Astrocyte of the spinal cord (primary cell): Measurements from ENCODE around the gene LDLRAD3.

Source experiments
- DNase-seq: peaks from one replicate; pipeline ENCODE4 v3.0.0; 2011; ENCODE audit warnings: low read depth, low spot score
- H3K4me3 ChIP-seq: 2 replicates; pipeline ENCODE4 v1.5.1; 2011; ENCODE audit warnings: low read depth, mild to moderate bottlenecking, low read length, moderate library complexity
- in situ Hi-C: cut with HindIII; loops from 2 replicates; pipeline ENCODE4 v1.10.0; 2017; ENCODE audit warnings: low sequenced_read_pairs
- TF ChIP-seq, protein P1 (sequence below): IDR thresholded peaks from 2 replicates; pipeline ENCODE4 v1.5.1; 2012; ENCODE audit warnings: low read depth, mild to moderate bottlenecking, low read length, inconsistent platforms

Gene LDLRAD3

DNA sequence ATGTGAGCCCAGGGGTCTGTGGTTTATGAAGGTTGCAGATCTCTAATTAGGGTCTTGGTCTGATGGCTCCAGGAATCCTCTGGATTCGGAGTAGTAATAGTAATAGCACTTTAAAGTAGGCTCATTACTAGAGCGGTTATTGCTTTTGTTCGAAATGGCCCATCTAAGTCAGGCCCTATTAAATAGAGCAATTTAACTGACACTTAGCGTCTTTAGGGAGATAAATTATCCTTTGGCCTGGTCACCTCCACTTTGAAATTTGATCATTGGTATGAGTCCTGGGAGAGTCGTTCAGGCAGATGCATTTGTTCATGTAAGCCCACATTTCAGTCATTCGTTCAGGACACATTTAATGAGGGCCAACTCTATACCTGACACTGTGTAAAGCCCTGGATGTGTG is 54.8 kb downstream of the LDLRAD3 start:
- DNase-seq = no peak
- H3K4me3 ChIP-seq = no peak overlapping the region
- TF ChIP-seq, protein P1, sequence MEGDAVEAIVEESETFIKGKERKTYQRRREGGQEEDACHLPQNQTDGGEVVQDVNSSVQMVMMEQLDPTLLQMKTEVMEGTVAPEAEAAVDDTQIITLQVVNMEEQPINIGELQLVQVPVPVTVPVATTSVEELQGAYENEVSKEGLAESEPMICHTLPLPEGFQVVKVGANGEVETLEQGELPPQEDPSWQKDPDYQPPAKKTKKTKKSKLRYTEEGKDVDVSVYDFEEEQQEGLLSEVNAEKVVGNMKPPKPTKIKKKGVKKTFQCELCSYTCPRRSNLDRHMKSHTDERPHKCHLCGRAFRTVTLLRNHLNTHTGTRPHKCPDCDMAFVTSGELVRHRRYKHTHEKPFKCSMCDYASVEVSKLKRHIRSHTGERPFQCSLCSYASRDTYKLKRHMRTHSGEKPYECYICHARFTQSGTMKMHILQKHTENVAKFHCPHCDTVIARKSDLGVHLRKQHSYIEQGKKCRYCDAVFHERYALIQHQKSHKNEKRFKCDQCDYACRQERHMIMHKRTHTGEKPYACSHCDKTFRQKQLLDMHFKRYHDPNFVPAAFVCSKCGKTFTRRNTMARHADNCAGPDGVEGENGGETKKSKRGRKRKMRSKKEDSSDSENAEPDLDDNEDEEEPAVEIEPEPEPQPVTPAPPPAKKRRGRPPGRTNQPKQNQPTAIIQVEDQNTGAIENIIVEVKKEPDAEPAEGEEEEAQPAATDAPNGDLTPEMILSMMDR = no peak
- in situ Hi-C loops = no loop called here

DNA sequence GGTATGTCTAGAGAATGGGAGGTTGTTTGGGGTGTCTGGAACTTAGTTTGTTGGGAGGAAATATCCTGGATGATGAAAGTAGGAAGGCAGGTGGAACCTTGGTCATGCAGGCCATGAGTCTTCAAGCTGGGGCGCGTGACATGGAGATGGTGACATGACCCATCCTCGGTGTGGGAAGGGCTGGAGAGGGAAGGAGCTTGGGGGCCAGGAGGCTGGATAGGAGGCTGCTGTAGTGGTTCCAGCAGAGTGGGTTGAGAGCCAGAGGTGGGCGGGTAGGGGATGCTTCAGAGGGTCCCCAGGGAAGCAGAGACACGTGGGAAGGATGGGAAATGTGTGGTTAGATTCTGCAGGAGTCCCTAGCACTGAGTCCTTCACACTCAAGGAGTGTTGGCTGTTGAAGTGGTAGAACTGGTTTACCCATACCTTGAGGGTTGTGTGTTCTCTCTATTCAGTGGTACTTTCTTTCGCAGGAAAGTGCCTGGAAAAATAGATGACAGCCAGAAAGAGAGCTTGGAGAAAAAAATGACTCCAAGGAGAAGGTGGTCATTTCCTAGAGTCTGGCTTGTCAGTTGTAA is 56.8 kb downstream of the LDLRAD3 start:
- in situ Hi-C loops = no loop called here
- DNase-seq = no peak
- TF ChIP-seq, protein P1 = no peak
- no peak overlapping the region for H3K4me3 ChIP-seq

DNA sequence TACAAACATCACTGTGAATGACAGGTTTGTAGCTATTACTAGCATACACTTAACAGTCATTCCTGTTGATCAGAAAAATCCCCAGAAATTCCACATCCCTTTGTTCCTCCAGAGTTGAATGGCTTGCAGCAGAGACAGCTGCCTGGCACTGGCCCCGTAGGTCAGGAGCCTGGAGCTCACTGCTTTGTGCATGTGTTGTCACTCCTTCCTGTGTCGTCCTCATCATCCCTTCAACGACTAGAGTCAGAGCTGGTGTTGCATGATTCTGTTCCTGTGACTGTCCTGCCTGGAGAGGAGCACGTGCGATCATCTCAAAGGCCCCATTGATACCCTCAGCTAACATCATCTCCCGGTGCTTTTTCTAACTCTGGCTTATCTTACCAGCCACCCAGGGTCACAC is 58.3 kb downstream of the LDLRAD3 start:
- in situ Hi-C loops = no loop called here
- DNase-seq = no peak
- no peak overlapping the region for H3K4me3 ChIP-seq
- TF ChIP-seq, protein P1 = no peak

DNA sequence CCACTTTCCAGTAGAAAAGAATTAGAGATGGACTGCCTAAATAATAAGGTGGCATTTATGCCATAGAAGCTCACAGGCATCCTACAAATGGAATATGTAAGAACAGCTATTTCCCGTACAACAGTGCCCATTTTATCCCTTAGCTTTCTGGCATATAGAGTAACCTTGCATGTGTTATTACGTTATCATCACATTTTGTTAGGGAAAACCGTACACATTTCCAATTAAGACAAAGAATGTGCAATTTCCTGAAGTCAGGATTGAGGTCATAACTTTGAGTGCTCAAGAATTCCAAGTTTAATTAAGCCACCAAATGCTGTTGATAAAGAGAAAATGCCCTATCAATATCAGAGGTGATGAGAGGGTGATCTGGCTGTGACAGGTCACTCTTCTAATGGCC is 58.9 kb downstream of the LDLRAD3 start:
- TF ChIP-seq, protein P1 = no peak
- DNase-seq = no peak
- no peak overlapping the region for H3K4me3 ChIP-seq
- in situ Hi-C loops = no loop called here

DNA sequence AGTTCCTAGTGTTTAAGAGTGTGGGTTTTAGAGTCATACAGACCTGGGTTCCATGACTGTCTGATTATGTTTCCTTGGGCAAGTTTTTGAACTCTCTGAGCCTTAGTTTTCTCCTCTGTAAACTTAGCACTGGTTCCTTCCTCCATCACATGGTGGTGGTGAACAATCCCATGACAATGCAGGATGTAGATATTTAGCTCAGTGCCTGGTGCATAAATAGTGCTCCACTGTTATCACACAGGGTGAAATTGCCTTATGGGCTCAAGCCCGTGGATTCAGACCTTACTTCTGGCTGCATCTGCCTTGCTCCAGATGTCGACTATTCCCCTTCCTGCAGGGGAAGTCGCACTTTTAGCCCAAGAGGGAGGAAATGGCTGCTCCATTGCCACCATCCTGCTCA is 62.7 kb downstream of the LDLRAD3 start:
- DNase-seq = no peak
- in situ Hi-C loops = no loop called here
- TF ChIP-seq, protein P1 = no peak
- no peak overlapping the region for H3K4me3 ChIP-seq

DNA sequence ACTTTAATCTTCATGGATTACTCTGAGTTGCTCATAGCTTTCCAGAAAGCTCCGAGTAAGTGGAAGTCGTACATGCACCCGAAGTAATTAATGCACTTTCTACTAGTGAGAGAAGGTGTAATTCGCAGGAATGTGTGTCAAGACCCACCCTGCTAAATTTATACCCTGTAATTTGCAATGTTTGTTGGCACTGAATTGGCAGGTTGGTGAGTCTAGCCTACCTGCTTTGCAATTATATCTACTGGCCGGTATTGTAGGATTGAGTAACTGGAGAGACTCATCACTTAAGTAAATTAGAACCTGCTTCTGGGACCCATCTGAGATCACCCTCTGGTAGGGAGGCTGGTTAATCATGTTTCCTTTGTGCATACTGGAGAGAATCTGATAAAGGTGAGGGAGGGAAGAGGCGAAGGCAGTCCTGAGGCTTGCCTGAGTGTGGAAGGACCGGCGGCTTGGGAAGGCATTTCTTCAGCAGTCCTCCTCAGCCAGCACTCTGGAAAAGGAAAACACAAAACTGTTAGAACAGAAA is 63.3 kb downstream of the LDLRAD3 start:
- TF ChIP-seq, protein P1 = no peak
- DNase-seq = no peak
- in situ Hi-C loops = no loop called here
- H3K4me3 ChIP-seq = no peak overlapping the region

DNA sequence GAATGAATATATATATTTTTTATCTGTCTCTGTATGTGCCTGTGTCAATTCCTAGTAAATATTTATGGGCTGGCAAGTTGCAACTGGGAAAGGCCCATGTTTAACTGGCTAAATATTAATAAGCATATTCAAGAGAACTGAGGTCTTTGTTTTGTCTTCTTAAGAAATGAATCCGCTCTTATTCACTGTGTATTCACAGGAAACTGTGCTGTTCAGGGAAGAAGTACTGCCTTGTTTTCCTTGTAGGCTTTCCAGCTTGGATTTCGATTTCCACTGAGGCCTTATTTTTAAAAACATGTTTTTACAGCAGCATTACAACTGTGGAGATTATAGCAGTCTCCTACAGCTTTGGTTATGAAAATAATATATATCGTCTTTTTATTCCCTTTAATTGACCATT is 64.7 kb downstream of the LDLRAD3 start:
- TF ChIP-seq, protein P1 = no peak
- no peak overlapping the region for H3K4me3 ChIP-seq
- in situ Hi-C loops = no loop called here
- peak; percentile 70 for DNase-seq
